Kidney glomerular epithelial cell (primary cell): Measurements from ENCODE around the gene PTPN11.
A peak's percentile ranks its signal among the peaks of the same experiment; 100 is the strongest.
"Not testable (repeated sequence)": the region's sequence is repeated elsewhere in the genome, so short reads cannot be mapped to it uniquely, and the experiment has no call there.

Source experiments
- DNase-seq: peaks from one replicate; lab custom pipeline; 2025; lab: John Stamatoyannopoulos, UW

The PTPN11 gene

GRCh38 chr12:112409064-112409905, 9.5 kb upstream of the PTPN11 start, which contains the start of gene RPL6:
TSS of gene RPL6 (minus strand) at chr12:112409605. CDS start at chr12:112408656, 949 bp downstream.
- peak; percentile 92 for DNase-seq

GRCh38 chr12:112409906-112410244, 8.9 kb upstream of the PTPN11 start:
- no peak for DNase-seq

- DNase-seq = no peak
Observed at GRCh38 chr12:112413855-112414625, 4.7 kb upstream of the PTPN11 start.

GRCh38 chr12:112415457-112415856, 3.3 kb upstream of the PTPN11 start:
- not testable (repeated sequence) for DNase-seq

- no peak for DNase-seq
Observed at GRCh38 chr12:112418273-112418607, 507 bp upstream of the PTPN11 start.

GRCh38 chr12:112419297-112420133, 768 bp downstream of the PTPN11 start:
- DNase-seq = peak; percentile 65

- no peak for DNase-seq
Observed at GRCh38 chr12:112420740-112421139, 2.0 kb downstream of the PTPN11 start.

- no peak for DNase-seq
Observed at GRCh38 chr12:112421363-112421762, 2.6 kb downstream of the PTPN11 start.

GRCh38 chr12:112422531-112422930, 3.8 kb downstream of the PTPN11 start:
- no peak for DNase-seq

GRCh38 chr12:112424126-112424525, 5.4 kb downstream of the PTPN11 start:
- no peak for DNase-seq

GRCh38 chr12:112425582-112426382, 7.0 kb downstream of the PTPN11 start:
- DNase-seq = no peak

GRCh38 chr12:112427760-112428159, 9.0 kb downstream of the PTPN11 start:
- no peak for DNase-seq

GRCh38 chr12:112430929-112431328, 12.2 kb downstream of the PTPN11 start:
- DNase-seq = no peak

- DNase-seq = no peak
Observed at GRCh38 chr12:112431965-112432364, 13.2 kb downstream of the PTPN11 start.

GRCh38 chr12:112433551-112433950, 14.8 kb downstream of the PTPN11 start:
- no peak for DNase-seq

- DNase-seq = not testable (repeated sequence)
Observed at GRCh38 chr12:112438645-112439044, 19.9 kb downstream of the PTPN11 start.

- no peak for DNase-seq
Observed at GRCh38 chr12:112439769-112440168, 21.0 kb downstream of the PTPN11 start.

GRCh38 chr12:112440653-112441052, 21.9 kb downstream of the PTPN11 start:
- DNase-seq = not testable (repeated sequence)

- DNase-seq = no peak
Observed at GRCh38 chr12:112443916-112444315, 25.2 kb downstream of the PTPN11 start.

- no peak for DNase-seq
Observed at GRCh38 chr12:112446008-112446725, 27.4 kb downstream of the PTPN11 start.

- DNase-seq = no peak
Observed at GRCh38 chr12:112447106-112447505, 28.4 kb downstream of the PTPN11 start.
